MCF 10A (cell line): ENCODE data around the gene TEAD1. TPM values are rescaled to one million over a fixed set of nuclear protein-coding genes. Genes with fewer than 3 reads are reported as not detected.

Experiments used
- BruUV-seq: library from RNA; stranded (reverse); fragments of 400-500 nt; replicated peaks from 2 replicates; lab custom pipeline; 2021; lab: Mats Ljungman, UMichigan
- CTCF ChIA-PET: fragments of 300-600 bp; sonication (Branson Sonifier 250); formaldehyde crosslinking; extraction: SDS; loops from one replicate; lab custom pipeline; 2021; ENCODE audit warnings: antibody characterized with exemption, inconsistent platforms; lab: Yijun Ruan, JAX
- POLR2A ChIA-PET: fragments of 300-600, 350-650 bp; sonication (Branson Sonifier 250); formaldehyde crosslinking; extraction: SDS; loops from one replicate; lab custom pipeline; 2020; ENCODE audit warnings: antibody characterized with exemption, inconsistent platforms; lab: Yijun Ruan, JAX
- DNase-seq: peaks from one replicate; pipeline ENCODE4 v3.0.0-alpha.2; 2018; ENCODE audit not compliant: unreplicated experiment
- H3K27ac Mint-ChIP-seq: one replicate; pipeline ENCODE4 v1.8.0; 2022; ENCODE audit warnings: mild to moderate bottlenecking, low read depth, mixed read lengths; ENCODE audit not compliant: unreplicated experiment
- H3K27me3 Mint-ChIP-seq: one replicate; pipeline ENCODE4 v1.8.0; 2022; ENCODE audit warnings: mixed read lengths; ENCODE audit not compliant: insufficient read depth, unreplicated experiment
- H3K36me3 Mint-ChIP-seq: one replicate; pipeline ENCODE4 v1.8.0; 2022; ENCODE audit warnings: mild to moderate bottlenecking, moderate library complexity, mixed read lengths; ENCODE audit not compliant: insufficient read depth, unreplicated experiment
- H3K4me1 Mint-ChIP-seq: one replicate; pipeline ENCODE4 v1.8.0; 2022; ENCODE audit warnings: mixed read lengths; ENCODE audit not compliant: insufficient read depth, unreplicated experiment
- H3K4me3 Mint-ChIP-seq: one replicate; pipeline ENCODE4 v1.8.0; 2022; ENCODE audit warnings: mild to moderate bottlenecking, moderate library complexity, mixed read lengths; ENCODE audit not compliant: unreplicated experiment
- H3K9me3 Mint-ChIP-seq: one replicate; pipeline ENCODE4 v1.8.0; 2022; ENCODE audit warnings: mixed read lengths; ENCODE audit not compliant: unreplicated experiment
- intact Hi-C: fragments of 100-400 bp; cut with micrococcal nuclease; formaldehyde crosslinking; loops from 2 replicates; pipeline ENCODE4 v1.14.1; 2022
- total RNA-seq: library from RNA; stranded (reverse); gene quantifications from 2 replicates; pipeline ENCODE4 v1.2.3, GENCODE V29; 2022
- TF ChIP-seq, protein P1 (sequence below): fragments of 200-600 bp; IDR thresholded peaks from one replicate; pipeline ENCODE4 v1.8.0; 2022; ENCODE audit warnings: antibody characterized with exemption, mild to moderate bottlenecking; ENCODE audit not compliant: unreplicated experiment

Gene TEAD1
- total RNA-seq, 1 experiment from 2014 or later = 123 TPM

GRCh38 chr11:12802418-12803085 is 128.3 kb downstream of the TEAD1 start:
- no TSS peak for BruUV-seq
- ChIA-PET CTCF (interaction anchor here (0.6 to 1.8 kb wide), 6 partner anchors 8 to 125 kb away, joined by 3 to 8 read pairs (median 4); no protein-coding TSS in a partner anchor), POLR2A (interaction anchor here (0.6 to 7.9 kb wide), 25 partner anchors 9 to 426 kb away, joined by 3 to 93 read pairs (median 5); partner anchors contain the start of genes PARVA and TEAD1)
- H3K4me1 Mint-ChIP-seq = peaks cover 66% of the 10 kb centered on the region
- peaks cover 8% of the 10 kb centered on the region for H3K36me3 Mint-ChIP-seq
- H3K27ac Mint-ChIP-seq = peak overlapping the region; percentile 91
- DNase-seq = peak; percentile 94
- H3K4me3 Mint-ChIP-seq = peak overlapping the region; percentile 22
- TF ChIP-seq, protein P1, sequence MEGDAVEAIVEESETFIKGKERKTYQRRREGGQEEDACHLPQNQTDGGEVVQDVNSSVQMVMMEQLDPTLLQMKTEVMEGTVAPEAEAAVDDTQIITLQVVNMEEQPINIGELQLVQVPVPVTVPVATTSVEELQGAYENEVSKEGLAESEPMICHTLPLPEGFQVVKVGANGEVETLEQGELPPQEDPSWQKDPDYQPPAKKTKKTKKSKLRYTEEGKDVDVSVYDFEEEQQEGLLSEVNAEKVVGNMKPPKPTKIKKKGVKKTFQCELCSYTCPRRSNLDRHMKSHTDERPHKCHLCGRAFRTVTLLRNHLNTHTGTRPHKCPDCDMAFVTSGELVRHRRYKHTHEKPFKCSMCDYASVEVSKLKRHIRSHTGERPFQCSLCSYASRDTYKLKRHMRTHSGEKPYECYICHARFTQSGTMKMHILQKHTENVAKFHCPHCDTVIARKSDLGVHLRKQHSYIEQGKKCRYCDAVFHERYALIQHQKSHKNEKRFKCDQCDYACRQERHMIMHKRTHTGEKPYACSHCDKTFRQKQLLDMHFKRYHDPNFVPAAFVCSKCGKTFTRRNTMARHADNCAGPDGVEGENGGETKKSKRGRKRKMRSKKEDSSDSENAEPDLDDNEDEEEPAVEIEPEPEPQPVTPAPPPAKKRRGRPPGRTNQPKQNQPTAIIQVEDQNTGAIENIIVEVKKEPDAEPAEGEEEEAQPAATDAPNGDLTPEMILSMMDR = no peak
- H3K27me3 Mint-ChIP-seq = no peaks in the 10 kb centered on the region
- intact Hi-C loops = loop anchor here (5.0 kb wide), 1 partner anchor 265 kb away; no protein-coding TSS in a partner anchor
- no peaks in the 10 kb centered on the region for H3K9me3 Mint-ChIP-seq

GRCh38 chr11:12803086-12803826 is 129.0 kb downstream of the TEAD1 start:
- POLR2A ChIA-PET = interaction anchor here (0.6 to 7.9 kb wide), 21 partner anchors 8 to 426 kb away, joined by 3 to 93 read pairs (median 5); partner anchors contain the start of gene PARVA
- CTCF ChIA-PET = interaction anchor here (0.6 to 1.8 kb wide), 6 partner anchors 9 to 125 kb away, joined by 3 to 8 read pairs (median 4); no protein-coding TSS in a partner anchor
- H3K4me3 Mint-ChIP-seq = peak overlapping the region; percentile 22
- TF ChIP-seq, protein P1 = no peak
- DNase-seq = peak; percentile 63
- H3K9me3 Mint-ChIP-seq = no peaks in the 10 kb centered on the region
- peaks cover 8% of the 10 kb centered on the region for H3K36me3 Mint-ChIP-seq
- peak overlapping the region; percentile 91 for H3K27ac Mint-ChIP-seq
- intact Hi-C loops = loop anchor here (5.0 kb wide), 1 partner anchor 266 kb away; no protein-coding TSS in a partner anchor
- H3K4me1 Mint-ChIP-seq = peaks cover 59% of the 10 kb centered on the region
- no peaks in the 10 kb centered on the region for H3K27me3 Mint-ChIP-seq
- BruUV-seq = TSS peak; percentile 26

DNA sequence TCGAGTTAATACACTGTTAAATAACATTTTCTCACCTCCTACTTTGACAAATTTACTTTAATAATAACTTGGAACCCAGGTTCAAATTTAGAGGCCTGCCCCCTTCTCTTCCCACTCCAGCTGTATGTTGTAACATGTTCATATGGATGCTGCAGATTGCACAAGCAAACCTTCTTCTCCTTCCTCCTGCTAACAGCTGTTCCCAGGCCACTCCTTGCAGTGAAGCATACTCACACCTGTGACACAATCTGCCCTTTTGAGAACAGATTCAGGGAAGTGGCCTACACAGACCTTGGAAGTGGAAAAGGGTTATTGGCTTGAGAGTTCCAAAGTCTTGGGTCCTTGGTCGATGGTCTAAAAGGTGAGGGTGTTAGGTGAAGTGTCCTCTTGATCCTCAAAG is 131.9 kb downstream of the TEAD1 start:
- intact Hi-C loops = no loop called here

More for the DNA sequence above, 131.9 kb downstream of the TEAD1 start:
- POLR2A ChIA-PET = interaction anchor here (0.5 to 7.9 kb wide), 16 partner anchors 9 to 375 kb away, joined by 3 to 93 read pairs (median 3); no protein-coding TSS in a partner anchor
- Mint-ChIP-seq H3K27me3 (no peaks in the 10 kb centered on the region), H3K4me1 (peaks cover 43% of the 10 kb centered on the region), H3K9me3 (no peaks in the 10 kb centered on the region), H3K27ac (peak overlapping the region; percentile 65), H3K36me3 (peaks cover 8% of the 10 kb centered on the region), H3K4me3 (no peak overlapping the region)
- BruUV-seq = no TSS peak
- CTCF ChIA-PET = interaction anchor here (0.7 kb wide), 1 partner anchor 20 kb away, joined by 3 read pairs; no protein-coding TSS in a partner anchor
- peak; percentile 89 for DNase-seq
- TF ChIP-seq, protein P1 = no peak
